ENCODE measurements around the gene SCRN1.

The SCRN1 gene

GRCh38 chr7:29890251-29890650 is 99.3 kb downstream of the SCRN1 start:
- DNase-seq (ENCODE audit: low spot score) = no peak

- no peak for DNase-seq (ENCODE audit: low spot score)
These were observed 100.3 kb downstream of the SCRN1 start for GRCh38 chr7:29889288-29889687.

DNA sequence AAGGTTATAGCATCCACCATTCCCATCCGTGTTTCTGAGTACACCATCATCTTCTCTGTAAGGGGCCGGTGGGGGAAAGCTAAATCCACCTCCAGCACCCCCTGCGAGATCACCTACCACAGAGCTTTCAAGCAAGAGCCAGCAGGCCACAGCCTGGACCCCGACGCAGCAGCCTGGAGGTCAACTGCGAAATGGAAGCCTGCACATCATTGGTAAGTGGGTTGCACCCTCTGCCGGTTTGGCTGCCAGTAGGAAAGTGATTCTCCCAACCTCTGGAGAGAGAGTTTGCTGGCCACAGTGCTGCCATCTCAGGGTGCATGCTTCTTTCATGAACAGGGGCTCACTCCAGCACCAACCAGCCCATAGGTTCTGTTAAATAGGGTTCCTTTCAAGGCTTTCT is 101.6 kb downstream of the SCRN1 start:
- DNase-seq (ENCODE audit: low spot score) = no peak

DNA sequence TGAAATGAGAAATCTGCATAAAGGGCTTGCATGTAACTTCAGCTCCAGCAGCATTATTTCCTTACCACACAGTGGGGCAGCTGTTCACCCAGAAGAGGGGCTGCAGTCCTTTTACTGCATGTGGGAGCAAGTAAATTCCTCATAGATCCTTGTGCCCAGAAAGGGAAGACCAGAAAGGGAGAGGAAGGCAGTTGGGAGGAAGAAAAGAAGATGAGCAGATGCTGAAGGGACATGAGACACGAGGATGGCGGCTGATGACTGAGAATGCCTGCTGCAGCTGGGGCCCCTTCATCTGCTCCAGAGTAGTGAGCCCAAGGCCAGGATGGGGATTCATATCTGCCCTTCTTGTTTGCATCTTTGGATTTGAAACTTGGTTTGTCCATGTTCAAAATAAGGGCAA is 102.8 kb downstream of the SCRN1 start:
- DNase-seq (ENCODE audit: low spot score) = no peak

- DNase-seq (ENCODE audit: low spot score) = no peak
These were observed 104.0 kb downstream of the SCRN1 start for GRCh38 chr7:29885626-29886025.

DNA sequence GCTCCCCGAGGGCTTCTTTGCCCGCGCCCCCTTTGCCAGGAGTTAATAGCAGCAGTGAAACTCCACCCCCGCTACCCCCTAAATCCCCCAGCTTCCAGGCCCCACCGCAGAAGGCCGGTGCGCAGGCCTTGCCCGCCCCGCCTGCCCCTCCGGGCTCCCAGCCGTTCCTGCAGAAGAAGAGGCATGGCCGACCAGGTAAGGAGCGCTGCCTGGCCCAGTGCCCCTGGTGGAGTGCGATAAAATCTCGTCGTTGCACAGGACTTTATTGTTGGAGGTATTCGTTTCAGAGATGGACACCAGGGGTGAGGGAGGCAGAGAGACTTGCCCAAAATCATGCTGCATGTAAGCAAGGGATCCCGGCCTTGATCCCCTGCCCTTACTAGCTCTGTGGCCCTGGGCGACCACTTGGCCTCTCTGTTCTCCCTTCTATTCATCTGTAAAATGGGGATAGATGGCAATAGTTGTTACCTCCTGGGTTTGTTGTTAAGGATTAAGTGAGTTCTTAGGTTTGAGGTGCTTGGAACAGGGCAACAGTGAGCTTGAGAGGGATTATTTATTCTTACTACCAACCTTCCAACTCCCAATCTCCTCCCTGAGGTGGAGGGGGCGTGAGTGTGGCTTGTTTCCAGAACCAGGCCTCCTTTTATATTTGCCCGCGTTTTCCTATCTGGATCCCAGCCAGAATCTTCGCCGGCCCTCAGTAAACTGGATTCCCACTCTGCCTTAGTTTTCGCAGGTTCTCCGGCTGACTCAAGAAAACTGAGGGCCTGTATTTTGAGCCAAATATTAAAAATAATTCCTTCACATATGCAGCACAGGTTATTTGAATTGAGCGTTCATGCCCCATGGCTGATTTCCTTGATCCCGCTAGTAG is 105.0 kb downstream of the SCRN1 start:
- peak; percentile 79 for DNase-seq (ENCODE audit: low spot score)

- DNase-seq (ENCODE audit: low spot score) = peak; percentile 84
These were observed 105.9 kb downstream of the SCRN1 start for GRCh38 chr7:29883462-29884398.

DNA sequence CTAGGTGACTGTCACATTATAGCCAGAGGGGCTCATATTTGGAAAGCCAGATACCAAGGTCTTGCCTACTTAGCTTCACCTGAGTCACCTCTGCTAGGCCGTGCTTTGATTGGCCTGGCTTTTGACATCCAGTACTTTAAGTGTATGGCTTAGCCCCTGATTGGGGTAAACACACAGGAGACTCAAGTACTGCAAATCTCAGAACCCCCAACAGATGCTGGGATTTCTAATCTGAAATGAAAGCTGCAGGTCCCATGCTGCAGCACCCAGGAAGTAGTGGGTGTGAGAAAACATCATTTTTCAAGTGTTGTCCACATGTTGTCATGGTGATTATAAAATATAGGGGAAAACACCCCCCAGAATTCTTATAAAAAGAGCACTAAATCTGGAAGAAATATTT is 107.1 kb downstream of the SCRN1 start:
- DNase-seq (ENCODE audit: low spot score) = no peak

GRCh38 chr7:29881724-29882123 is 107.9 kb downstream of the SCRN1 start:
- DNase-seq (ENCODE audit: low spot score) = peak; percentile 74

GRCh38 chr7:29879609-29880008 is 110.0 kb downstream of the SCRN1 start:
- DNase-seq (ENCODE audit: low spot score) = no peak

- no peak for DNase-seq (ENCODE audit: low spot score)
These were observed 111.4 kb downstream of the SCRN1 start for GRCh38 chr7:29878081-29878688.

GRCh38 chr7:29877196-29877595 is 112.4 kb downstream of the SCRN1 start:
- no peak for DNase-seq (ENCODE audit: low spot score)

DNA sequence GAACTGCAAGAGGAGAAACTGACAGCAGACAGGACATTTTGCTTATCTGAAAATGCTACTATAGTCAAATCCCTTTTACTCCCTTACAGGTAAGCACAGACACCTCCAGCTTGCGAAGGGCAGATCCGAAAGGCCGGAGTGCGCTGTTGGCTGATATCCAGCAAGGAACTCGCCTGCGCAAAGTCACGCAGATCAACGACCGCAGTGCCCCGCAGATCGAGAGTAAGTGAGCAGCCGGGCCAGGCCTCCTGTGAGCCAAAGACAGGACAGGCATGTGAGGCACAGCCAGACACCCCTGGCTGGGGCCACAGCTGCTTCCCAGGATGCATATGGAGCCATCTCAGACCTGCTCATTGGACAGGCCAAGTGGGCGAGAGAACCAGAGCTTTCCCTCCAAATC is 113.9 kb downstream of the SCRN1 start:
- no peak for DNase-seq (ENCODE audit: low spot score)

GRCh38 chr7:29873644-29874294 is 115.8 kb downstream of the SCRN1 start:
- no peak for DNase-seq (ENCODE audit: low spot score)

DNA sequence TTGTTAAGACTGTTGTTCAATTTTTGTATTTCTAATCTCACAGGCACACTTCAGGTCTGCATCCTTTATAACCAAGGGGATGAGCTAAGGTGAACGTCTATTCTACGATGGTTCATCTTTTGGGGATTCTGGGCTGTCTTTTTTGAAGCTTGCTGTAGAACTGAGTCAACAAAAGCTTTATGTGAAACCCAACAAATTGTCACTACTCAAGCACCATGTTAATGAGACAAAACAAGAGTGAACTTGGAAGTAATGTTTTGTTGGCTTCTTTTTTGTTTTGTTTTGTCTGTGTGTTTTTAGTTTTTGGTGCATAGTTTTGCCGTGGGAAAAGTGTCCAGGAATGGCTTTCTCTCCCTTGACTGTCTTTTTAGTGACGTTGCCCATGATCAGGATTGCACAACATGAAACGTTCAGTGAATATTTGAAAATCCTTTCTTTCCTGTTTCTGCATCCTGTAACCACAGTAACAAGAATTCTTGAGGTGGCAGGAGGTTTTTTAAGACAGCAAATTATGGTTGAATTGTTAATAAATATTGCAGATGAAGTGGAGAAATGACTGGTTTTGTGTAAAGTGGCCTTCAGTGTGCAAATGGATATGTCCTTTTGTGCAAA is 117.7 kb downstream of the SCRN1 start:
- no peak for DNase-seq (ENCODE audit: low spot score)

All from iPS-NIHi11 (cell line).